ENCODE data around the gene FAM163A.

FAM163A gene

DNA sequence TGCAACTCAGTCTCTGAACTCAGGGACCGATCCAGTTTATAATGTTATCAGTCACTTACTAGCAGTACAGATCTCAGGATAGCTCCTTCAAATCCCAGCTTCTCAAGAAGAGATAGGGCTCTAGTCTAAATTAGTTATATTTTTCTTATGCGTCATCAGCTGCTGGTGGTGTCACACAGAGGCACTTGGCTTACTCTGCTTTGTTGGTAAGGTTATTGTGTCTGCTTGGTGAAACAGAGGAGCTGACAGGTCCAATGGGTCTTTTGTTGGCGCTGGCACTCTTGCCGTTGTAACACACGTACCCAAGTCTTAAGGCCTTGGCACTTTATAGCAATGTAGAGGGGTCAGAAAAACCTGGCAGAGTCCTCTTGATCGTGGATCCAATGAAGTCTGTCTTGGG is 122.3 kb downstream of the FAM163A start:
- H3K27ac ChIP-seq: no peak overlapping the region

More for the DNA sequence above, 122.3 kb downstream of the FAM163A start:
- H3K4me2 ChIP-seq (ENCODE audit: low read length): no peak overlapping the region
- no peaks in the 10 kb centered on the region for H3K36me3 ChIP-seq (ENCODE audit: control insufficient read depth, insufficient read depth, low read length)
- no peak overlapping the region for H3K4me3 ChIP-seq (ENCODE audit: low read depth, low read length)
- H3K27me3 ChIP-seq (ENCODE audit: control insufficient read depth, insufficient read depth, low read length): no peaks in the 10 kb centered on the region
- no peak overlapping the region for H3K9ac ChIP-seq
- H3K9me3 ChIP-seq (ENCODE audit: control insufficient read depth, low read length): no peaks in the 10 kb centered on the region
- TF ChIP-seq, protein P1, sequence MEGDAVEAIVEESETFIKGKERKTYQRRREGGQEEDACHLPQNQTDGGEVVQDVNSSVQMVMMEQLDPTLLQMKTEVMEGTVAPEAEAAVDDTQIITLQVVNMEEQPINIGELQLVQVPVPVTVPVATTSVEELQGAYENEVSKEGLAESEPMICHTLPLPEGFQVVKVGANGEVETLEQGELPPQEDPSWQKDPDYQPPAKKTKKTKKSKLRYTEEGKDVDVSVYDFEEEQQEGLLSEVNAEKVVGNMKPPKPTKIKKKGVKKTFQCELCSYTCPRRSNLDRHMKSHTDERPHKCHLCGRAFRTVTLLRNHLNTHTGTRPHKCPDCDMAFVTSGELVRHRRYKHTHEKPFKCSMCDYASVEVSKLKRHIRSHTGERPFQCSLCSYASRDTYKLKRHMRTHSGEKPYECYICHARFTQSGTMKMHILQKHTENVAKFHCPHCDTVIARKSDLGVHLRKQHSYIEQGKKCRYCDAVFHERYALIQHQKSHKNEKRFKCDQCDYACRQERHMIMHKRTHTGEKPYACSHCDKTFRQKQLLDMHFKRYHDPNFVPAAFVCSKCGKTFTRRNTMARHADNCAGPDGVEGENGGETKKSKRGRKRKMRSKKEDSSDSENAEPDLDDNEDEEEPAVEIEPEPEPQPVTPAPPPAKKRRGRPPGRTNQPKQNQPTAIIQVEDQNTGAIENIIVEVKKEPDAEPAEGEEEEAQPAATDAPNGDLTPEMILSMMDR (IDR thresholded peaks at IDR 0.05): no peak
- H2AFZ ChIP-seq: no peak overlapping the region
- no peaks in the 10 kb centered on the region for H3K79me2 ChIP-seq
- H3K4me1 ChIP-seq: no peaks in the 10 kb centered on the region
